ENCODE results near the gene SASS6.

DNA sequence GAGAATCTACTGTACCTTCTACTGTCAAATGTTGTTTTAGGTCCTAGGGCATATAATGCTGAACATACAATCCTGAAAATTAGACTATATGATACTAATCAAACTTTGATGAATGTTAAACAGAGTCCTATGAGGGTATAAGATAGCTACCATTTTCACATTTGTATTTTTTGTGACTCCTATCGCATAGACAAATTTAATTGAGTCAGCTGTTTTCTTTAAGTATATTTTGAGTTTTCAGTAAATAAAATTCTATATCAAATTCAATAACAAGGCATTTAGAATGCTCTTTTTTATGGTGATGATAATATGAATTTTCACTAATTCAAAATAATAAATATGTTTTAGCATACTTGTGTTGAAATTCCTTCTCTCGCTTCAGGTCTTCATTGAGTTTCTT lies 35.3 kb upstream of the SASS6 start:
- TF ChIP-seq, protein P1, sequence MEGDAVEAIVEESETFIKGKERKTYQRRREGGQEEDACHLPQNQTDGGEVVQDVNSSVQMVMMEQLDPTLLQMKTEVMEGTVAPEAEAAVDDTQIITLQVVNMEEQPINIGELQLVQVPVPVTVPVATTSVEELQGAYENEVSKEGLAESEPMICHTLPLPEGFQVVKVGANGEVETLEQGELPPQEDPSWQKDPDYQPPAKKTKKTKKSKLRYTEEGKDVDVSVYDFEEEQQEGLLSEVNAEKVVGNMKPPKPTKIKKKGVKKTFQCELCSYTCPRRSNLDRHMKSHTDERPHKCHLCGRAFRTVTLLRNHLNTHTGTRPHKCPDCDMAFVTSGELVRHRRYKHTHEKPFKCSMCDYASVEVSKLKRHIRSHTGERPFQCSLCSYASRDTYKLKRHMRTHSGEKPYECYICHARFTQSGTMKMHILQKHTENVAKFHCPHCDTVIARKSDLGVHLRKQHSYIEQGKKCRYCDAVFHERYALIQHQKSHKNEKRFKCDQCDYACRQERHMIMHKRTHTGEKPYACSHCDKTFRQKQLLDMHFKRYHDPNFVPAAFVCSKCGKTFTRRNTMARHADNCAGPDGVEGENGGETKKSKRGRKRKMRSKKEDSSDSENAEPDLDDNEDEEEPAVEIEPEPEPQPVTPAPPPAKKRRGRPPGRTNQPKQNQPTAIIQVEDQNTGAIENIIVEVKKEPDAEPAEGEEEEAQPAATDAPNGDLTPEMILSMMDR (IDR thresholded peaks at IDR 0.05), result no peak
- TF ChIP-seq POLR2A (IDR thresholded peaks at IDR 0.05), result no peak

Data from right lobe of liver (tissue), 4 donors.